ENCODE data around the gene RAB44. TPM values are rescaled to one million over a fixed set of nuclear protein-coding genes. Genes with fewer than 3 reads are reported as not detected.

Gene RAB44
- total RNA-seq, 1 experiment from 2014 or later, result 0.05 TPM

GRCh38 chr6:36757206-36757605, 59.6 kb downstream of the RAB44 start:
- CTCF ChIA-PET, result interaction anchor here (1.2 kb wide), 1 partner anchor 142 kb away, joined by 3 read pairs; no protein-coding TSS in a partner anchor
- no peaks in the 10 kb centered on the region for H3K27me3 ChIP-seq (ENCODE audit: insufficient read depth, low read length)
- H3K9ac ChIP-seq (ENCODE audit: low read length), result no peak overlapping the region

More at GRCh38 chr6:36757206-36757605, 59.6 kb downstream of the RAB44 start:
- Histone ChIP-seq H3K27ac (ENCODE audit: low read depth, low read length) (no peak overlapping the region), H3K9me3 (ENCODE audit: control insufficient read depth in 1 of 2, insufficient read depth in 1 of 2, low read depth in 1 of 2, low read length in 2 of 2) (no peaks in the 10 kb centered on the region), H2AFZ (ENCODE audit: low read depth, low read length, poor library complexity, severe bottlenecking) (no peak overlapping the region), H3K79me2 (ENCODE audit: insufficient read depth, low read length) (no peaks in the 10 kb centered on the region), H3K36me3 (ENCODE audit: control insufficient read depth in 1 of 2, insufficient read depth in 2 of 2, low read length in 2 of 2) (no peaks in the 10 kb centered on the region), H3K4me2 (ENCODE audit: low read length) (no peak overlapping the region), H4K20me1 (ENCODE audit: insufficient read depth) (no peaks in the 10 kb centered on the region), H3K4me1 (ENCODE audit: control insufficient read depth in 1 of 2, insufficient read depth in 2 of 2, low read length in 2 of 2) (peaks cover 6 to 38% of the 10 kb centered on the region in 2 experiments; a peak in 3 of 4 replicates), H3K9me2 (ENCODE audit: insufficient read depth) (no peaks in the 10 kb centered on the region), H3K4me3 (replicated peaks in 1 of 2; ENCODE audit: low read depth in 1 of 2, low read length in 2 of 2) (no peak overlapping the region)
- intact Hi-C loops (cut with micrococcal nuclease), result loop anchor here (5.0 kb wide), 1 partner anchor 75 kb away; no protein-coding TSS in a partner anchor
- RAD21 ChIA-PET (ENCODE audit: low non-redundant PET in 1 of 2, low total read pairs in 2 of 2, uncharacterized antibody in 2 of 2, unreplicated experiment in 2 of 2), result no interaction called here
- no peak for TF ChIP-seq ZFX (IDR thresholded peaks at IDR 0.05)
- no peak for TF ChIP-seq ZNF274 (IDR thresholded peaks at IDR 0.05; ENCODE audit: low read depth, low read length)
- TF ChIP-seq SP1 (IDR thresholded peaks at IDR 0.05; ENCODE audit: low read depth), result no peak
- no peak for TF ChIP-seq CTCF (IDR thresholded peaks at IDR 0.05 in 2 of 3, conservative IDR thresholded peaks at IDR 0.05 in 1 of 3; ENCODE audit: borderline replicate concordance in 1 of 3, insufficient read depth in 1 of 3, low read depth in 2 of 3, low read length in 2 of 3)
- TF ChIP-seq POLR2A (IDR thresholded peaks at IDR 0.05; ENCODE audit: borderline replicate concordance, extremely low read depth, insufficient read depth, insufficient read length), result no peak
- no peak for TF ChIP-seq SRF (IDR thresholded peaks at IDR 0.05; ENCODE audit: low read depth)
- TF ChIP-seq ELF1 (IDR thresholded peaks at IDR 0.05; ENCODE audit: borderline replicate concordance, low read depth), result no peak
- no peak for TF ChIP-seq MAX (IDR thresholded peaks at IDR 0.05)
- POLR2A ChIA-PET, result no interaction called here
- BruUV-seq (replicated peaks), result no TSS peak
- DNase-seq (ENCODE audit: low read depth, low spot score), result no peak
- ATAC-seq, result no peak

Measured in HCT116 (cell line).